OCI-LY1 (cell line): ENCODE results near the gene GPR143.

ENCODE experiments used
- EZH2 ChIP-seq: fragments of 200-600 bp; sonication (generic), shearing (Covaris generic); IDR thresholded peaks from 2 replicates; pipeline ENCODE4 v1.8.0; 2017; ENCODE audit warnings: borderline replicate concordance, mixed run types, mild to moderate bottlenecking, antibody characterized with exemption, low read length, moderate library complexity, mixed read lengths
- TF ChIP-seq, protein P1 (sequence below): fragments of 200-600 bp; sonication (generic), shearing (Covaris generic); IDR thresholded peaks from 2 replicates; pipeline ENCODE4 v1.5.1; 2017; ENCODE audit warnings: mild to moderate bottlenecking, antibody characterized with exemption, low read length, moderate library complexity, mixed read lengths

DNA sequence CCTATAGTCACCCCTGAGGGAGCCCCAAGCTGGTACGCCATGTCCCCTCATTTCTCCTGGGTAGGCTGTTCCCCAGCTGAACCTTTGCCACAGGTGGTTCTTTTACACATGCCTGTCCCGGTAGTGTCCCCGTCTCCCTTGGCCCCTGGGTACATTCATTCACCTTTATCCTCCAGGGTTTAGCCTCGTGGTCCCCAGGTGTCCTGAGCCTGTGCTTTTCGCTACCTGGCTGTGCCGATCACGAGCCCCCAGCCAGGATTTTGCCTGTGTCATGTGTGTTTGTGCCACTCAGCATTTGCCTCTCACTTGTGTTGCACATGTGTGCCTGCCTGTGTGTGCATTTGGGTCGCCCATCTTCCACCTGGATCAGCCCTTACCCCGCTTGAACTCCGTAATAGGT lies 57.6 kb downstream of the GPR143 start:
- TF ChIP-seq, protein P1, sequence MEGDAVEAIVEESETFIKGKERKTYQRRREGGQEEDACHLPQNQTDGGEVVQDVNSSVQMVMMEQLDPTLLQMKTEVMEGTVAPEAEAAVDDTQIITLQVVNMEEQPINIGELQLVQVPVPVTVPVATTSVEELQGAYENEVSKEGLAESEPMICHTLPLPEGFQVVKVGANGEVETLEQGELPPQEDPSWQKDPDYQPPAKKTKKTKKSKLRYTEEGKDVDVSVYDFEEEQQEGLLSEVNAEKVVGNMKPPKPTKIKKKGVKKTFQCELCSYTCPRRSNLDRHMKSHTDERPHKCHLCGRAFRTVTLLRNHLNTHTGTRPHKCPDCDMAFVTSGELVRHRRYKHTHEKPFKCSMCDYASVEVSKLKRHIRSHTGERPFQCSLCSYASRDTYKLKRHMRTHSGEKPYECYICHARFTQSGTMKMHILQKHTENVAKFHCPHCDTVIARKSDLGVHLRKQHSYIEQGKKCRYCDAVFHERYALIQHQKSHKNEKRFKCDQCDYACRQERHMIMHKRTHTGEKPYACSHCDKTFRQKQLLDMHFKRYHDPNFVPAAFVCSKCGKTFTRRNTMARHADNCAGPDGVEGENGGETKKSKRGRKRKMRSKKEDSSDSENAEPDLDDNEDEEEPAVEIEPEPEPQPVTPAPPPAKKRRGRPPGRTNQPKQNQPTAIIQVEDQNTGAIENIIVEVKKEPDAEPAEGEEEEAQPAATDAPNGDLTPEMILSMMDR = no peak
- TF ChIP-seq EZH2 = no peak
